Esophagus squamous epithelium (tissue), 4 donors: ENCODE results near the gene SV2C.

Experiments used
- CTCF ChIP-seq, 6 experiments: fragments of 450-650 bp in 4 of 6; fragments of 200-600 bp in 2 of 6; sonication (generic) in 2 of 6; IDR thresholded peaks; one replicate each; pipeline ENCODE4 v1.5.1; 2016 to 2019; ENCODE audit warnings: antibody characterized with exemption in 6 of 6, mild to moderate bottlenecking in 4 of 6, moderate library complexity in 4 of 6
- POLR2A ChIP-seq, 4 donors: fragments of 450-650 bp; IDR thresholded peaks; one replicate each; pipeline ENCODE4 v1.6.1; 2017; ENCODE audit warnings: antibody characterized with exemption in 4 of 4, mild to moderate bottlenecking in 4 of 4, moderate library complexity in 3 of 4

- TF ChIP-seq CTCF (IDR thresholded peaks at IDR 0.05) (no peak), POLR2A (IDR thresholded peaks at IDR 0.05) (no peak)
These were observed 107.2 kb downstream of the SV2C start for GRCh38 chr5:76190356-76190755.
